GM12875 (cell line): Measurements from ENCODE around the gene CHMP2A.

Experiments
- H3K4me3 ChIP-seq: one replicate; pipeline ENCODE4 v1.5.1; 2011; ENCODE audit warnings: low read depth, low read length, control low read depth
- CTCF ChIP-seq: IDR thresholded peaks from 2 replicates; pipeline ENCODE4 v1.5.1; 2011; ENCODE audit warnings: low read depth, mild to moderate bottlenecking, control low read depth, inconsistent platforms, low read length, moderate library complexity, borderline replicate concordance; ENCODE audit not compliant: insufficient read depth

CHMP2A gene

GRCh38 chr19:58536852-58537798, 17.8 kb downstream of the CHMP2A start:
- TF ChIP-seq CTCF = no peak
- no peak overlapping the region for H3K4me3 ChIP-seq

GRCh38 chr19:58535857-58536256, 19.0 kb downstream of the CHMP2A start:
- TF ChIP-seq CTCF = no peak
- H3K4me3 ChIP-seq = no peak overlapping the region

- no peak overlapping the region for H3K4me3 ChIP-seq
- no peak for TF ChIP-seq CTCF
Measured at GRCh38 chr19:58531034-58531840, 23.7 kb downstream of the CHMP2A start.

GRCh38 chr19:58529405-58529804, 25.5 kb downstream of the CHMP2A start:
- no peak overlapping the region for H3K4me3 ChIP-seq
- TF ChIP-seq CTCF = no peak

- TF ChIP-seq CTCF = no peak
- no peak overlapping the region for H3K4me3 ChIP-seq
Measured at GRCh38 chr19:58522709-58523108, 32.2 kb downstream of the CHMP2A start.

GRCh38 chr19:58521651-58522050, 33.3 kb downstream of the CHMP2A start:
- no peak overlapping the region for H3K4me3 ChIP-seq
- no peak for TF ChIP-seq CTCF

GRCh38 chr19:58520257-58520599, 34.7 kb downstream of the CHMP2A start:
- TF ChIP-seq CTCF = no peak
- H3K4me3 ChIP-seq = peak overlapping the region; percentile 78
